Glutamatergic neuron (in vitro differentiated cells): ENCODE measurements around the gene RNF11. TPM values are rescaled to one million over a fixed set of nuclear protein-coding genes. Genes with fewer than 3 reads are reported as not detected.

Experiments used
- DNase-seq: peaks from one replicate; pipeline ENCODE4 v3.0.0; 2022
- H3K27ac Mint-ChIP-seq: one replicate; pipeline ENCODE4 v1.8.0; 2020; ENCODE audit warnings: mild to moderate bottlenecking, mixed read lengths, inconsistent platforms; ENCODE audit not compliant: unreplicated experiment
- H3K27me3 Mint-ChIP-seq: one replicate; pipeline ENCODE4 v1.8.0; 2020; ENCODE audit warnings: mild to moderate bottlenecking, moderate library complexity, mixed read lengths, inconsistent platforms; ENCODE audit not compliant: unreplicated experiment
- H3K36me3 Mint-ChIP-seq: one replicate; pipeline ENCODE4 v1.8.0; 2020; ENCODE audit warnings: mild to moderate bottlenecking, mixed read lengths, inconsistent platforms; ENCODE audit not compliant: unreplicated experiment
- H3K4me1 Mint-ChIP-seq: one replicate; pipeline ENCODE4 v1.8.0; 2020; ENCODE audit warnings: mild to moderate bottlenecking, low read depth, mixed read lengths, inconsistent platforms; ENCODE audit not compliant: unreplicated experiment
- H3K4me3 Mint-ChIP-seq: one replicate; pipeline ENCODE4 v1.8.0; 2020; ENCODE audit warnings: mild to moderate bottlenecking, mixed read lengths, inconsistent platforms; ENCODE audit not compliant: unreplicated experiment
- H3K9me3 Mint-ChIP-seq: one replicate; pipeline ENCODE4 v1.8.0; 2020; ENCODE audit warnings: mild to moderate bottlenecking, moderate library complexity, mixed read lengths, inconsistent platforms; ENCODE audit not compliant: unreplicated experiment
- total RNA-seq: library from RNA; stranded (reverse); fragmentation: NEBNext Ultra II Directional; extraction: Animal tissue kit (Norgen Biotek cat#: 25700); gene quantifications from one replicate; pipeline ENCODE4 v1.2.1, GENCODE V29; 2021; ENCODE audit not compliant: unreplicated experiment
- TF ChIP-seq, protein P1 (sequence below): fragments of 200-600 bp; sonication (generic); IDR thresholded peaks from one replicate; pipeline ENCODE4 v1.5.0; 2021; ENCODE audit not compliant: partially characterized antibody, unreplicated experiment

Gene RNF11
- total RNA-seq, 1 donor from 2014 or later: 81.6 TPM

DNA sequence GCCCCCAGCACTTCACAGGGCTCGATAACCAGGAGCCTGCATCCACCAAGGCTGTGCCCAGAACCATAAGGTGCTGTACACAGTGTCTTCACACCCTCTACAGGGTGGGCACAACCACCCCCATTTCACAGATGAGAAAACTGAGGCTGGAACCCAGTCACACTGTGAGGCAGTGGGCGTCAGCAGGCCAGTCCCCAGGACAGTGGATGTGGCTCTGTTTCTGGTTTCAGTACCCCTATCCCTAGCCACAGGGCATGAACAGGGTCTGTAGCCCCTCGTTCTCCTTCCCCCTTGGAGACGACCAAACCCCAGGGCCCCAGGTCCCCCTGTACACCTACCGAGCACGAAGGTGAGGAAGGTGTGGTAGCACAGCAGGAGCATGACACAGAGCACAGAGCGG is 66.7 kb downstream of the RNF11 start:
- TF ChIP-seq, protein P1, sequence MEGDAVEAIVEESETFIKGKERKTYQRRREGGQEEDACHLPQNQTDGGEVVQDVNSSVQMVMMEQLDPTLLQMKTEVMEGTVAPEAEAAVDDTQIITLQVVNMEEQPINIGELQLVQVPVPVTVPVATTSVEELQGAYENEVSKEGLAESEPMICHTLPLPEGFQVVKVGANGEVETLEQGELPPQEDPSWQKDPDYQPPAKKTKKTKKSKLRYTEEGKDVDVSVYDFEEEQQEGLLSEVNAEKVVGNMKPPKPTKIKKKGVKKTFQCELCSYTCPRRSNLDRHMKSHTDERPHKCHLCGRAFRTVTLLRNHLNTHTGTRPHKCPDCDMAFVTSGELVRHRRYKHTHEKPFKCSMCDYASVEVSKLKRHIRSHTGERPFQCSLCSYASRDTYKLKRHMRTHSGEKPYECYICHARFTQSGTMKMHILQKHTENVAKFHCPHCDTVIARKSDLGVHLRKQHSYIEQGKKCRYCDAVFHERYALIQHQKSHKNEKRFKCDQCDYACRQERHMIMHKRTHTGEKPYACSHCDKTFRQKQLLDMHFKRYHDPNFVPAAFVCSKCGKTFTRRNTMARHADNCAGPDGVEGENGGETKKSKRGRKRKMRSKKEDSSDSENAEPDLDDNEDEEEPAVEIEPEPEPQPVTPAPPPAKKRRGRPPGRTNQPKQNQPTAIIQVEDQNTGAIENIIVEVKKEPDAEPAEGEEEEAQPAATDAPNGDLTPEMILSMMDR: no peak
- Mint-ChIP-seq H3K9me3 (no peaks in the 10 kb centered on the region), H3K27me3 (peaks cover 5% of the 10 kb centered on the region), H3K4me1 (peaks cover 8% of the 10 kb centered on the region), H3K4me3 (no peak overlapping the region), H3K27ac (no peak overlapping the region), H3K36me3 (peaks cover 7% of the 10 kb centered on the region)
- DNase-seq: no peak

DNA sequence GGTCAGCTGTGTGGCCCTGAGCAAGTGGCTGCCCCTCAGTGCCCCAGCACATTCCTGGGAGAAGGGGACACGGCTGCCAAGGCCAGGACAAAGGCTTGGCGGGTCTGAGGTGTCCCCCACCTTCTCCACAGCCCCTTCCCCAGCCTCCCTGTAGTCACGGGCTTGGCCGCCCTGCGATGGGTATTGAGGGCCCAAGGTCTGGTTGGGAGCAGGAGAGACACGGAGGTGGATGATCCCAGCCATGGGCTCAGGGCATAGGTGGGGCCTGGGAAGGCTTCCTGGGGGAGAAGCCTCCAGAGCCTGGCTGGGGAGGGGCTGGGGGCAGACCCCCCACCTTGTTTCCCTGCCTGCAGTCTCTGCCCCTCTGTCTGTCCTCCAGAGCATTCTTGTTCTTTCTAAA is 67.2 kb downstream of the RNF11 start:
- TF ChIP-seq, protein P1: no peak
- no peaks in the 10 kb centered on the region for H3K9me3 Mint-ChIP-seq
- no peak overlapping the region for H3K4me3 Mint-ChIP-seq
- DNase-seq: no peak
- H3K27me3 Mint-ChIP-seq: peaks cover 5% of the 10 kb centered on the region
- H3K27ac Mint-ChIP-seq: peak overlapping the region; percentile 52
- H3K36me3 Mint-ChIP-seq: peaks cover 7% of the 10 kb centered on the region
- H3K4me1 Mint-ChIP-seq: peaks cover 4% of the 10 kb centered on the region

DNA sequence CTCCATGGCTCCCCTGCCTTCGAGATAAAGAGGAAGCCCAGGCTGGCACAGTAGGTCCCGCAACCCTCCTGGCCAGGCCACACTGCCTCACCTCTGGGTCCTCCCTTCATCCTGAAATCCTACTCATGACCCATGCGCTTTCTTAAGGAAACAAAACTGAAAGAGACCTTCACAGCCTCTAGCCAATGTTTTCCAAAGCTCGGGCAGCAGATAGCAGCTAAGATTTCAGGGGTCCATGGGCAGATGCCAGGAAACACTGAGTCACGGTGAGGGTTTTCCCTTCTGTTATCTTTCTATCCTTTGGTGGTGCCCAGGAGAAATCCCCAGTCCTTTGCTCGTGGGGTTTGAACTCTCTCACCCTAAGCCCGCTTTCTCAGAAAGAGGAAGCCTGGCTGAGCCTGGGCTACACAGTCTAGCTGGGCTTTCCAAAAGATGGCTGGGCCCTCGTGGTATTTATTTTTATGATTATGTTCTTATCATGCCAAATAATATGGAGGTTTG is 67.7 kb downstream of the RNF11 start:
- no peak for DNase-seq
- Mint-ChIP-seq H3K27me3 (peaks cover 5% of the 10 kb centered on the region), H3K9me3 (no peaks in the 10 kb centered on the region), H3K4me3 (no peak overlapping the region), H3K27ac (peak overlapping the region; percentile 52), H3K36me3 (peaks cover 6% of the 10 kb centered on the region), H3K4me1 (peaks cover 5% of the 10 kb centered on the region)
- TF ChIP-seq, protein P1: no peak

DNA sequence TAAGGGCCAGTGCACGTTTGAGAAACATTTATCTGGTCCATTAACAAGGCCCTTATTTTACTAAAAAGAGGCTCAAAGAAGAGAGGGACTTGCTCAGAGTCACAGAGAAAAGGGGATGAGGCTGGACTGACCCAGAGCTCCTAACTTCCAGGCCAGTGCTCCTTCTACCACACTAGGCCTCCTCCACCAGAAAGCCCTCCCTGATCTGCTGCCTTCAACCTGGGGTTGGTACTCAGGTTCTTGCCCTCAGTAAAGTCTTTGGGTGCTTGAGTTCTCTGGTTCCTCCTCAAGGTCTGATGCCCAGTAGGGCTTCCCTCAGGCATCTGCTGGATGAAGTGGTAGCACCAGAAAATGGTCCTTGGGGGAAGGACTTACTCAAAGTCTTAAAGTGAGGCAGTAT is 68.3 kb downstream of the RNF11 start:
- peaks cover under 1% of the 10 kb centered on the region for H3K36me3 Mint-ChIP-seq
- TF ChIP-seq, protein P1: no peak
- DNase-seq: no peak
- H3K27ac Mint-ChIP-seq: no peak overlapping the region
- no peaks in the 10 kb centered on the region for H3K9me3 Mint-ChIP-seq
- H3K27me3 Mint-ChIP-seq: peaks cover 5% of the 10 kb centered on the region
- no peak overlapping the region for H3K4me3 Mint-ChIP-seq
- peaks cover 9% of the 10 kb centered on the region for H3K4me1 Mint-ChIP-seq

DNA sequence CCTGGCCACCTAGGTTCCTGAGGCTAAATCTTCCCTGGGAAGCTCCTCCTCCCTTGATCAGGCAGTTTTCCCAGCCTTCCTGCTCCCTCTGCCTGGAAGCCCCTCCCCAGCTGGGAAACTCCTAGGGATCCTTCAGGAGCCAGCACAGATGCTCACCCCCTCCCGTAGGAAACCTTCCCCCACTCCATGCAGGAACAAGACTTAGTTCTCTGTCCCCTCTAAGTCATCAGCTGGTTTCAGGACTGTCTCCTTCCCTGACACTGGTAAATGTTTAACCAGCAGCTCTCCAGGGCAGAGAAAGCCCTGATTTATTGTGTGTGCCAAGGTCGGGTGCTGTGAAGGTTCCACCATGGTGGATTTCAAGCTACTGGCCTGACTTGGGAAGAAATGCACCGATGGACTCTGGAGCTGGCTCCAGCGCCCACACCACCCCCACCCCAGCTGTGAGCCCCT is 69.3 kb downstream of the RNF11 start:
- no peaks in the 10 kb centered on the region for H3K36me3 Mint-ChIP-seq
- H3K9me3 Mint-ChIP-seq: no peaks in the 10 kb centered on the region
- no peak overlapping the region for H3K27ac Mint-ChIP-seq

More for the DNA sequence above, 69.3 kb downstream of the RNF11 start:
- Mint-ChIP-seq H3K4me1 (peaks cover 10% of the 10 kb centered on the region), H3K27me3 (peaks cover 5% of the 10 kb centered on the region), H3K4me3 (no peak overlapping the region)
- TF ChIP-seq, protein P1: no peak
- DNase-seq: no peak
